ENCODE data around the gene MYL9.

DNA sequence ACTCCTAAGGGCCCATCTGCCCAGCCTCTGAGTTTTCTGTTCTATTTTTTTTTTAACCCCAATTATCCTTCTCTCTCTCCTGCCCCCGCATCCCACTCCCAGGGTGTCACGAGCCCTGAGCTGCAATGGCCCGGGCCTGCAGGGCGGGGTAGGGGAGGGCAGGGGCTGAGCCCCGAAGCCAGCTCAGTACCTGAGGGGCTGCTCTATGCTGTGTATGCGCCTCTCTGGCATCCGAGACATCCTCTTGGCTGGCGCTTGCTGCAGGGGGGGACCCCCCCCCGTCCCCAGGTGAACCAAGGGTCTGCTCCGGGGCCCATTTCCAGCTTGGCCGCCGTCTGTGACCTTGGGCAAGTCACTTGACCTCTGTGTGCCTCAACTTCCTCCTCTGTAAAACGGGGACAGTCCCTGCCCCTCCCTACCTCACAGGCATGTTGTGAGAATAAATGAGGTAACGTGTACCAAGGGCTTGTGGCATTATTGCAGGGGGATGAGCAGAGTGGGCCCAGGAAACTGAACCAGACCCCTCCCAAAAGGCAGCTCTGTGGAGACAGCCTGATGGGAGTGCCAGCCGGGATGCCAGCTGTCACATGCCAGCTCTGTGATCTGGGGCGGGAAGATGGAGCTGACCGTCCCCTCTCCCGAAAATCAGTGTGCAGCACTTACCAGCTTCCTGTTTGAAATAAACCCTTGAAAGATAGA is 13.0 kb upstream of the MYL9 start:
- TF ChIP-seq, protein P1, sequence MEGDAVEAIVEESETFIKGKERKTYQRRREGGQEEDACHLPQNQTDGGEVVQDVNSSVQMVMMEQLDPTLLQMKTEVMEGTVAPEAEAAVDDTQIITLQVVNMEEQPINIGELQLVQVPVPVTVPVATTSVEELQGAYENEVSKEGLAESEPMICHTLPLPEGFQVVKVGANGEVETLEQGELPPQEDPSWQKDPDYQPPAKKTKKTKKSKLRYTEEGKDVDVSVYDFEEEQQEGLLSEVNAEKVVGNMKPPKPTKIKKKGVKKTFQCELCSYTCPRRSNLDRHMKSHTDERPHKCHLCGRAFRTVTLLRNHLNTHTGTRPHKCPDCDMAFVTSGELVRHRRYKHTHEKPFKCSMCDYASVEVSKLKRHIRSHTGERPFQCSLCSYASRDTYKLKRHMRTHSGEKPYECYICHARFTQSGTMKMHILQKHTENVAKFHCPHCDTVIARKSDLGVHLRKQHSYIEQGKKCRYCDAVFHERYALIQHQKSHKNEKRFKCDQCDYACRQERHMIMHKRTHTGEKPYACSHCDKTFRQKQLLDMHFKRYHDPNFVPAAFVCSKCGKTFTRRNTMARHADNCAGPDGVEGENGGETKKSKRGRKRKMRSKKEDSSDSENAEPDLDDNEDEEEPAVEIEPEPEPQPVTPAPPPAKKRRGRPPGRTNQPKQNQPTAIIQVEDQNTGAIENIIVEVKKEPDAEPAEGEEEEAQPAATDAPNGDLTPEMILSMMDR (IDR thresholded peaks at IDR 0.05; ENCODE audit: low read depth, low read length): no peak
- no peak for TF ChIP-seq POLR2A (IDR thresholded peaks at IDR 0.05; ENCODE audit: extremely low read depth, insufficient read length)
- TF ChIP-seq, protein P2, sequence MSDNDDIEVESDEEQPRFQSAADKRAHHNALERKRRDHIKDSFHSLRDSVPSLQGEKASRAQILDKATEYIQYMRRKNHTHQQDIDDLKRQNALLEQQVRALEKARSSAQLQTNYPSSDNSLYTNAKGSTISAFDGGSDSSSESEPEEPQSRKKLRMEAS (IDR thresholded peaks at IDR 0.05; ENCODE audit: low read depth, low read length): no peak

Data from NB4 (cell line).